Endothelial cell of umbilical vein (primary cell): ENCODE results near the gene CRISPLD2. TPM values are rescaled to one million over a fixed set of nuclear protein-coding genes. Genes with fewer than 3 reads are reported as not detected.

ENCODE experiments used
- BruUV-seq: library from RNA; stranded (reverse); fragments of 400-500 nt; replicated peaks from 2 replicates; lab custom pipeline; 2021; lab: Mats Ljungman, UMichigan
- CTCF ChIA-PET: fragments of 300-600, 350-600 bp; sonication (Branson Sonifier 250); formaldehyde crosslinking; loops from one replicate; lab custom pipeline; 2021; ENCODE audit warnings: antibody characterized with exemption, inconsistent platforms; lab: Charles Lee
- POLR2A ChIA-PET: fragments of 300-600, 350-600 bp; sonication (Branson Sonifier 250); formaldehyde crosslinking; loops from one replicate; lab custom pipeline; 2021; ENCODE audit warnings: antibody characterized with exemption, inconsistent platforms; lab: Charles Lee
- DNase-seq: peaks from one replicate; pipeline ENCODE4 v3.0.0-alpha.2; 2011; ENCODE audit warnings: low read depth, low spot score
- FAIRE-seq: peaks from 2 replicates; lab custom pipeline; 2011; peaks lifted over from hg19 to GRCh38; lab: Jason Lieb, UNC
- H2AFZ ChIP-seq: 2 replicates; pipeline ENCODE4 v1.6.0; 2012; ENCODE audit warnings: low read depth, low read length, control low read depth, inconsistent platforms
- H3K27ac ChIP-seq: 2 replicates; pipeline ENCODE4 v1.5.1; 2011; ENCODE audit warnings: low read depth, mild to moderate bottlenecking, control low read depth, low read length, moderate library complexity; ENCODE audit not compliant: insufficient read depth
- H3K27me3 ChIP-seq, 2 experiments: 2 replicates each; pipeline versions ENCODE4 v1.6.0 to v1.6.1; 2011; ENCODE audit warnings: low read length in 2 of 2, mixed read lengths in 1 of 2; ENCODE audit not compliant: control insufficient read depth in 2 of 2, insufficient read depth in 2 of 2
- H3K36me3 ChIP-seq, 2 experiments: 2 replicates in 1 of 2; 3 replicates in 1 of 2; pipeline ENCODE4 v1.5.1; 2011; ENCODE audit warnings: low read length in 2 of 2, mild to moderate bottlenecking in 1 of 2, moderate library complexity in 1 of 2; ENCODE audit not compliant: control insufficient read depth in 2 of 2, insufficient read depth in 2 of 2; ENCODE audit errors: extremely low read depth in 1 of 2
- H3K4me1 ChIP-seq: 3 replicates; pipeline ENCODE4 v1.5.1; 2011; ENCODE audit warnings: mild to moderate bottlenecking, low read length; ENCODE audit not compliant: control insufficient read depth, insufficient read depth; ENCODE audit errors: extremely low read depth
- H3K4me2 ChIP-seq: 2 replicates; pipeline ENCODE4 v1.6.1; 2011; ENCODE audit warnings: low read length, control low read depth, mixed read lengths; ENCODE audit not compliant: insufficient read depth
- H3K4me3 ChIP-seq, 3 experiments: fragments of 200-600 bp in 1 of 3; sonication (generic), shearing (Covaris generic) in 1 of 3; replicated peaks in 1 of 3; 2 replicates each; pipeline ENCODE4 v1.5.1; 2011 to 2016; ENCODE audit warnings: control low read depth in 3 of 3, low read length in 3 of 3, mild to moderate bottlenecking in 2 of 3, inconsistent platforms in 1 of 3, low read depth in 1 of 3, moderate library complexity in 1 of 3; ENCODE audit not compliant: insufficient read depth in 1 of 3
- H3K79me2 ChIP-seq: 2 replicates; pipeline ENCODE4 v1.6.0; 2012; ENCODE audit warnings: low read length, inconsistent platforms; ENCODE audit not compliant: control insufficient read depth, insufficient read depth
- H3K9ac ChIP-seq: replicated peaks from 2 replicates; pipeline ENCODE3; 2011; ENCODE audit warnings: low read length, control low read depth; ENCODE audit not compliant: insufficient read depth; ENCODE audit errors: extremely low read depth
- H3K9me1 ChIP-seq: replicated peaks from 3 replicates; pipeline ENCODE4 v1.6.0; 2011; ENCODE audit warnings: mild to moderate bottlenecking, low read length; ENCODE audit not compliant: control insufficient read depth, insufficient read depth; ENCODE audit errors: extremely low read depth
- H3K9me3 ChIP-seq: replicated peaks from 2 replicates; pipeline ENCODE4 v1.5.1; 2012; ENCODE audit warnings: low read length, inconsistent platforms; ENCODE audit not compliant: control insufficient read depth, insufficient read depth
- H4K20me1 ChIP-seq: replicated peaks from 2 replicates; pipeline ENCODE3; 2011; ENCODE audit warnings: mild to moderate bottlenecking, low read length; ENCODE audit not compliant: control insufficient read depth, insufficient read depth; ENCODE audit errors: extremely low read depth
- CTCF ChIP-seq, 2 donors: IDR thresholded peaks; 1 replicate in 1 of 2; 2 replicates in 1 of 2; pipeline ENCODE4 v1.5.1; 2011; ENCODE audit warnings: low read length in 2 of 2, mild to moderate bottlenecking in 2 of 2, moderate library complexity in 2 of 2, control low read depth in 1 of 2, inconsistent platforms in 1 of 2, low read depth in 1 of 2; ENCODE audit not compliant: insufficient read depth in 1 of 2; ENCODE audit errors: extremely low read depth in 1 of 2
- EZH2 ChIP-seq: IDR thresholded peaks from 2 replicates; pipeline ENCODE4 v1.6.1; 2012; ENCODE audit warnings: borderline replicate concordance, low read depth, mild to moderate bottlenecking, moderate library complexity, low read length, inconsistent platforms; ENCODE audit not compliant: severe bottlenecking
- FOS ChIP-seq: IDR thresholded peaks from 2 replicates; pipeline ENCODE4 v1.6.1; 2011; ENCODE audit warnings: mild to moderate bottlenecking, low read length, moderate library complexity, borderline replicate concordance; ENCODE audit not compliant: insufficient read depth
- GATA2 ChIP-seq: IDR thresholded peaks from 2 replicates; pipeline ENCODE4 v1.7.0; 2011; ENCODE audit warnings: low read depth, mild to moderate bottlenecking, moderate library complexity, mixed read lengths, low read length; ENCODE audit not compliant: insufficient read length, insufficient read depth
- JUN ChIP-seq: IDR thresholded peaks from 2 replicates; pipeline ENCODE4 v1.6.1; 2011; ENCODE audit warnings: borderline replicate concordance, low read depth; ENCODE audit not compliant: insufficient read length, insufficient read depth
- MAX ChIP-seq: IDR thresholded peaks from 2 replicates; pipeline ENCODE4 v1.6.1; 2011; ENCODE audit not compliant: insufficient read depth, insufficient read length
- MYC ChIP-seq: IDR thresholded peaks from one replicate; pipeline ENCODE4 v1.6.1; 2011; ENCODE audit warnings: mild to moderate bottlenecking, low read depth, low read length
- POLR2A ChIP-seq: IDR thresholded peaks from 2 replicates; pipeline ENCODE4 v1.6.1; 2012; ENCODE audit warnings: low read depth, mild to moderate bottlenecking, control low read depth, low read length
- POLR2AphosphoS5 ChIP-seq: IDR thresholded peaks from 2 replicates; pipeline ENCODE4 v1.6.1; 2012; ENCODE audit warnings: low read depth, mild to moderate bottlenecking, control low read depth, low read length, moderate library complexity; ENCODE audit not compliant: insufficient read depth
- dilution Hi-C: fragments of 300-500 bp; cut with MboI; formaldehyde crosslinking; loops from one replicate; pipeline ENCODE4 v1.15.0; 2019; ENCODE audit warnings: low sequenced_read_pairs; ENCODE audit not compliant: extremely low pct_ligation_motif_present
- intact Hi-C: fragments of 100-400 bp; cut with micrococcal nuclease; formaldehyde crosslinking; loops from one replicate; pipeline ENCODE4 v1.10.0; 2022
- polyA plus RNA-seq, 4 experiments: library from polyadenylated mRNA; depleted of rRNA in 3 of 4; stranded (reverse) in 3 of 4; unstranded in 1 of 4; fragments of >200 nt; gene quantifications; 2 replicates each; pipeline versions ENCODE4 v1.2.1 to v1.2.3, GENCODE V29; 2011 to 2012; ENCODE audit warnings: missing spikeins in 1 of 4
- total RNA-seq: library from RNA; stranded (reverse); gene quantifications from 2 replicates; pipeline ENCODE4 v1.2.3, GENCODE V29; 2021

Gene CRISPLD2
- total and polyA plus RNA-seq, 2 donors (not counting 3 experiments of a cell fraction or from before 2014, with no cell fraction given), result 0.14 to 0.73 TPM

- Histone ChIP-seq H2AFZ (no peak overlapping the region), H3K27me3 (peaks cover 8 to 23% of the 10 kb centered on the region in 2 experiments), H3K36me3 (no peaks in the 10 kb centered on the region), H3K4me1 (peaks cover 4% of the 10 kb centered on the region), H3K4me3 (no peak overlapping the region), H3K9me3 (no peaks in the 10 kb centered on the region), H3K27ac (no peak overlapping the region), H3K9me1 (no peaks in the 10 kb centered on the region), H3K79me2 (no peaks in the 10 kb centered on the region), H4K20me1 (no peaks in the 10 kb centered on the region), H3K4me2 (no peak overlapping the region), H3K9ac (no peak overlapping the region)
- intact Hi-C loops (no loop called here), dilution Hi-C loops (no loop called here)
- BruUV-seq, result no TSS peak
- DNase-seq, result no peak
- TF ChIP-seq POLR2AphosphoS5, result no peak
- CTCF ChIA-PET, result interaction anchor here (1.0 kb wide), 1 partner anchor 9 kb away, joined by 3 read pairs; no protein-coding TSS in a partner anchor
- POLR2A ChIA-PET, result no interaction called here
- FAIRE-seq, result no peak
Measured at GRCh38 chr16:84816023-84816422, 3.8 kb upstream of the CRISPLD2 start.

- H3K36me3 ChIP-seq, result no peaks in the 10 kb centered on the region
- H3K4me2 ChIP-seq, result no peak overlapping the region
- no peak overlapping the region for H3K9ac ChIP-seq
- dilution Hi-C loops (no loop called here), intact Hi-C loops (no loop called here)
- H3K9me3 ChIP-seq, result no peaks in the 10 kb centered on the region
- ChIA-PET POLR2A (no interaction called here), CTCF (interaction anchor here (1.0 kb wide), 1 partner anchor 9 kb away, joined by 3 read pairs; no protein-coding TSS in a partner anchor)
- no peak overlapping the region for H2AFZ ChIP-seq
- no TSS peak for BruUV-seq
- TF ChIP-seq MAX (no peak), FOS (no peak), EZH2 (no peak), POLR2A (no peak), MYC (no peak), JUN (no peak), CTCF (IDR thresholded peaks at IDR 0.05; ENCODE audit: extremely low read depth in 1 of 2, insufficient read depth in 1 of 2, low read depth in 1 of 2, low read length in 2 of 2) (no peak), GATA2 (no peak), POLR2AphosphoS5 (no peak)
- no peak overlapping the region for H3K27ac ChIP-seq
- H3K79me2 ChIP-seq, result no peaks in the 10 kb centered on the region
- H3K27me3 ChIP-seq, result peaks cover 6 to 21% of the 10 kb centered on the region in 2 experiments
- no peak overlapping the region for H3K4me3 ChIP-seq
- H3K9me1 ChIP-seq, result no peaks in the 10 kb centered on the region
- DNase-seq (no peak), FAIRE-seq (no peak)
- no peaks in the 10 kb centered on the region for H4K20me1 ChIP-seq
- peaks cover 4% of the 10 kb centered on the region for H3K4me1 ChIP-seq
Measured at GRCh38 chr16:84816485-84816884, 3.3 kb upstream of the CRISPLD2 start.
